Measurements from ENCODE around the gene MTMR1.

MTMR1 gene

DNA sequence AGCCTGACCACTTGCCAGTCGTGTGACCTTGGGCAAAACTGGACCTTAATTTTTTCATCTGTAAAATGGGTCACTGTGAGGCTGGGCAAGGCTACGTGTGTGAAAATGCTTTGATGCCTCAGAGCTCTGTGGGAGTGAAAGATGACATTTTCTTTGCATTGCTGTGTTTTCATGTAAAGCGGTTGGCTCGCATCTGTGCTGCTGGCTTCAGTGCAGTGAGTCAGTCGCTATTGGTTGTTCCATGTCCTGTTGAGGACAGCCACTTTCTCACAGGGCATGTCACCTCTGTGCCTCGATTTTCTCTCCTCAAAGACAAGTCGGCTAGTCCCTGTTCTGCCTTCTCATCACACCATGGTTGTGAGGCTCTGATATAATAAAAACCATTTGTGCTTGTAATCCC lies 4.4 kb downstream of the MTMR1 start:
- no peak for DNase-seq

GRCh38 chrX:150698981-150699380 lies 5.8 kb downstream of the MTMR1 start:
- DNase-seq, result no peak

GRCh38 chrX:150700107-150700506 lies 6.9 kb downstream of the MTMR1 start:
- DNase-seq, result no peak

DNA sequence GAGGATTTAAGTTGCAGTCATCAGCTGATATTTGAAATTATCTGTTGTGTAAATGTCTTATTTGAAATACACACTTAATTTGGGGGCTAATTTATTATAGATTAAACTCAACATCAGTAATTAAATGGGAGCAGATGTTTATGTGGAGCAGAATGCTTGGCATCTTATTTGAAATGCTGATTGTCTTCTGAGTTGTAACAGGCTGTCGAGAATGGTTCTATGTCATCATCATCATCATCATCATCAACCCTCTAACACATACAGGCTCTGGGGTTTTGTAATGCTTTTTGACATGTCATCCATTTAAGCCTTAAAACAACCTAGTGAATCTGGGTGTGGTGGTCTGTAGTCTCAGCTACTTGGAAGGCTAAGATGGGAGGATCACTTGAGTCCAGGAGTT lies 8.2 kb downstream of the MTMR1 start:
- no peak for DNase-seq

DNA sequence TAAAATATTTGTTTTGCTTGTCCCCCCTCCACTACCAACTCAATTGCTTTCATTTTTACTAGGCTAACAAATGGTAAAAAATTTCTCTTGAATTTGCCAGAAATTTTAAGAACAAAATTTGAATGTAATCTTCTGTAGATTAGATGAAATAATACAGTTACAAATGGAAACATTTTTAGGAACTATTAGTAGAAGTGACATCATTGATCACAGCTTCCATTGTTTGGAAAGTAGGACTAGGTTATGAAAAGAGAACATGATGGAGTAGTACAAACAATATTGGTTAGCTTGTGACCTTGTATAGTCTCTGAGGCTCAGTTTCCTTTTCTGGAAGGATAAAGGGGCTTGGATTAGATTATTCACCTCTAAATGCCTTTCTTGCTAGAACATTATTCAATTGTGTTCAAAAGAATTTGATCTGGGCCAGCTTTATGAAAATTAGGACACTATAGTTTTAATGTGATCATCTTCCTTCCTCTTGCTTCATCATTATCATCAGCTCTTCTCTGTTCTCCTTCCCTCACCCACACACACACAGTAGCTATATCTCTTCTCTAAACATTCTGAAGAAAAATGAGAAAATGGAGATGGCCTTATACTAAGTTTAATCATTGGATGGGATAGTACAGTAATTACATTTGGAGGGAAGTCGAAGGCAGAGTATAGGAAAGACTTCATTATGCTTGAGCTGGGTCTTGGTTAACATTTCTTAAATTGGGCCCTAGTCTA lies 9.9 kb downstream of the MTMR1 start:
- no peak for DNase-seq

GRCh38 chrX:150703695-150703974 lies 10.4 kb downstream of the MTMR1 start:
- DNase-seq, result no peak

DNA sequence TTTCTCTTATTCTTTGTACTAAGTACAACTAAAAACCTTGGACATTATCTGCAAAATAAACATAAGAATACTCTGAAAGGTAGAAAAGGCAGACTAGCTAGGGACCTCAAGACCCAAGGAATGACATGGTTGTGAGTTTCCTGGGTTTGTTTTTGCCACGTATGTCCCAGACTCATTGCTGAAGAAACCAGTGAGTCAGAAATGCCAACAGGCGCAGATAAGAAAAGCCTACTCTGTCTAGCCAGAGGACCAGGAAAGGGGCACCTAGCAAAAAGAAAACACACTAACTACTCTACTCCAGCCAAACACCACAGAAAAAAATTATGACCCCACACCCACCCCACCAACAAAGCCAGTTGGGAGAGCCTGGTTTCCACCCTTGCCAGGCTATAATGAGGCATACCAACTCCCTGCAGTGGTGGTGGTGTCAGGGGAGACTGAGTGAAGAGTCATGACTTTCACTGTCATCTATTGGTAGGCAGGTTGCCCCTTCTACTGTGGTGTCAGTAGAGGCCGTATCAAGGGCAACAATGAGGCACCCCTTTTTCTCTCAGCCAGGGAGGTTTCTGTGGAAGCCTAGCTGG lies 10.9 kb downstream of the MTMR1 start:
- DNase-seq, result no peak

DNA sequence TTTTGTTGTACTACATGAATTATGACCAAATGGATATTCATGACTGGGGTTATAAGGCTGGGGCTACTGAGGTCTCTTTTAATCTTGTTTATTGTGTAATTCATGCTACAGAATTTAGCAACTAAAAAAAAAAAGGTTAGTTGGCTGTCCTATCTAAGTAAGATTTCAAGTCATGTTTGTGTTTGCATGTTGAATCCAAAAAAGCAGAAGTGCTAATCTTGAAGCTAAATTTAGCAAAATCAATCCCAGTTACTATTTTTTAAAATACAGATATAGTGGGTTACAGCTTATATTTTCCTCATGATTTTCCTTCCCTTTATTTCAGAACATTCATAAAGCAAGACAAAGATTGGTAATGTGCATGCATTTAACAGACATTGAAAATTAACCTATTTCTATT lies 19.4 kb downstream of the MTMR1 start:
- DNase-seq, result no peak

DNA sequence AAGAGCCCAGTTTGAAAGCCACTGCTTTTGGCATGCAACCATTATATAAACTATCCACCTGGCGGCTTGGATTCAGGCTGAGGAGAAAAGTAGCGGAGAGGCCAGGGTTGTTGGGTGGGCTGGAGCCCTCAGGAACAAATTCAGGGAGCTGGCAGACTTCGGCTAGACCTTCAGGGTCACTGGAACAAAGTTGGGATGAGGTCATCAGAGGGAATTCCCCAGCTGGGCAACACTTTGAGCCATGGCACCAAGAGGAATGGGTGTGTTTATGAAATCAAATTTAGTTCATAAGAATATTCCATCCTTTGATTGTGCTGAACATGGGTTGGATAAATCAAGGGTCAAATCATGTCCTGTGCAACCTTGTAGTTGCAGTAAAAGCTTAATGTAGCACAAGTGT lies 22.0 kb downstream of the MTMR1 start:
- DNase-seq, result no peak

DNA sequence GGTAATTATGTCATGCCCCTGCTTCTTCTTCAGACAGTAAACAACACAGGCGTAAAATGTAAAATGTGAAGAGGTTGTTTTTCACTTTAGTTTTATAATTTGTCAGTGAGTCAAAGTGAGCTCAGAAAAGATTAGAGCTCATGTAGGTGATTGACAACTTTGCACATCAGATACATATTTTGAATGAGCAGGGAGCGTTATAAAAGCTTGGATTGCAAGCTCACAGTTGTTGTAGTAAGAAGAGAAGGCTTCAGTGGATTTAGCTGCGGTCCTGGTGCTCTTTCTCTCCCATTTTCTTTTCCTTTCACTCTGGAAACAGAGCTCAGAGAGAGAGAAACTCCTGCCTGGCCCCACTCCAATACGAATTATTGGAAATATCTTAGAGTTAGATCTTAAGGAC lies 26.4 kb downstream of the MTMR1 start:
- DNase-seq, result no peak

- no peak for DNase-seq
These were observed 36.8 kb downstream of the MTMR1 start for GRCh38 chrX:150729956-150730355.

- DNase-seq, result no peak
These were observed 37.5 kb downstream of the MTMR1 start for GRCh38 chrX:150730719-150731118.

DNA sequence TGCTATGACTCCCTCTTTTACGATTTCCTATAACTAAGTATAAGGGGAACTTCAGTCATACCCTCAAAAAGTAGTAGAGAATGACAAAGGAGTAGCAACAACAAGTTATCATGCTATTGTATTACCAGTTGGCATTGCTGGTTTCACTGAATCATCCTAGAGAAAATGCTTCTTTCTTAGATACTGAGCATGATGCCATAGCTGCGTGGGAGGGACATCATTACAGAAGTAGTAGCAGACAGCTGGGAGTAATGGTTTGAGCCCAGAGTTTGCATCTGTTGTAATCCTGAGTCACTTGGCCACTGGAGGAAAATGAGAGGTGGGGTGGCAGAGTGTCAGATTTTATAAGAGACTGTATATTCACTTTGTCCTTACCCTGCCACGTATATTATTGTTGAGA lies 38.6 kb downstream of the MTMR1 start:
- no peak for DNase-seq

DNA sequence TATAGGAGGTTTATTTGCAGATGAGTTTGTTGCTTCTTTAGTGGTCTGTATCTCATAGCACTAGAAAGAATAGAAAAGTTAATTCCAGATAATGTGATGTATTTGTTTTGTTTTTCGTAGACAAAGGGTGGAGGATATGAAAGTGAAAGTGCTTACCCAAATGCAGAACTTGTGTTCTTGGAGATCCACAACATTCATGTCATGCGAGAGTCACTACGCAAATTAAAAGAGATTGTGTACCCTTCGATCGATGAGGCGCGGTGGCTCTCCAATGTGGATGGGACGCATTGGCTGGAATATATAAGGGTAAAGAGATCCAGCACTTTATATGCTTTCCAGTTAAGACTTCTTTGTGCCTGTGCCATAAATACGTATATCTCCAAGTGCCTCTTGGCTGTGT lies 43.3 kb downstream of the MTMR1 start:
- DNase-seq, result no peak

- no peak for DNase-seq
These were observed 58.9 kb downstream of the MTMR1 start for GRCh38 chrX:150752124-150752523.

DNA sequence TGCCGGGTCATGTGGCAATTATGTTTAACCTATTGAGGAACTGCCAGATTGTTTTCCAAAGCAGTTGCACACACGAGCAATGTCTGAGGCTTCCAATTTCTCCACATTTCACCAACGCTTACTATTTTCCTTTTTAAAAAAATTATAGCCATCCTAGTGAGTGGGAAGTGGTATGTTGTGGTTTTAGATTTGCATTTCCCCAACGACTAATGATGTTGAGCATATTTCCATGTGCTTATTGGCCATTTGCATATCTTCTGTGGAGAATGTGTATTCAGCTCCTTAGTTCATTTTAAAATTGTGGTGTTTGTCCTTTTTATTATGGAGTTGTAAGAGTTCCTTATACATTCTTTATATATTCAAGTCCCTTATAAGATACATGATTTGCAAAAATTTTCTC lies 60.2 kb downstream of the MTMR1 start:
- no peak for DNase-seq

DNA sequence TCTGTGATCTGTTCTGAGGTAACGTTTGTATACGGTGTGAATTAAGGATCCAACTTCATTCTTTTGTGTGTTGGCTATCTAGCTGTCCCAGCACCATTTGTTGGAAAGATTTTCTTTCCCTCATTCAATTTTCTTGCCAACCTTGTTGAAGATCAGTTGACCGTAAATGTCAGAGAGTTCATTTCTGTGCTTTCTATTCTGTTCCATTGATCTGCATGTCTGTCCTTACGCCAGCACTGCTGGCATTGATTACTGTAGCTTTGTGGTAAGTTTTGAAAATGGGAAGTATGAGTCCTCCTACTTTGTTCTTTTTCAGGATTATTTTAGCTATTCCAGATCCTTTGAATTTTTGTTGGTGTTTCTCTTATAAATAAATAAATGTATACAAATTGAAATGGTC lies 60.8 kb downstream of the MTMR1 start:
- no peak for DNase-seq

DNA sequence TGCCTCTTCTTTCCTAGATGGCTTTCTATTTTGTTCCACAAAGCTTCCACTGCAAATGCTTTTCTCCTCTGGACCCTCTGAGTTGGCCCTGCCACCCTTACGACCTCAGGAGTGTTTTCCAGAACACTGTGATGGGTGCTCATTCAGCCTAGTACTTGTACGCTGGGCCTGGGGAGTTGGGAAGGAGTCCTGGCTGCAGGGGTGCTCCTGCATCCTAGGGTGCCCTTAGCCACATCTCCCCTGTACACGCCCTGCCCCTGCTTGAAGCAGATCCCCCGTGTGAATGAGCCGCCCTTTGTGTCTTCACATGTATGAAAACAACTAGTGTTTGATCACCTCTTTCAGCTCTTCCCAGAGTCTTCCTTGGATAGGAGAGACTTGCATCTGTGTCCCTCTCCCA lies 64.2 kb downstream of the MTMR1 start:
- no peak for DNase-seq

DNA sequence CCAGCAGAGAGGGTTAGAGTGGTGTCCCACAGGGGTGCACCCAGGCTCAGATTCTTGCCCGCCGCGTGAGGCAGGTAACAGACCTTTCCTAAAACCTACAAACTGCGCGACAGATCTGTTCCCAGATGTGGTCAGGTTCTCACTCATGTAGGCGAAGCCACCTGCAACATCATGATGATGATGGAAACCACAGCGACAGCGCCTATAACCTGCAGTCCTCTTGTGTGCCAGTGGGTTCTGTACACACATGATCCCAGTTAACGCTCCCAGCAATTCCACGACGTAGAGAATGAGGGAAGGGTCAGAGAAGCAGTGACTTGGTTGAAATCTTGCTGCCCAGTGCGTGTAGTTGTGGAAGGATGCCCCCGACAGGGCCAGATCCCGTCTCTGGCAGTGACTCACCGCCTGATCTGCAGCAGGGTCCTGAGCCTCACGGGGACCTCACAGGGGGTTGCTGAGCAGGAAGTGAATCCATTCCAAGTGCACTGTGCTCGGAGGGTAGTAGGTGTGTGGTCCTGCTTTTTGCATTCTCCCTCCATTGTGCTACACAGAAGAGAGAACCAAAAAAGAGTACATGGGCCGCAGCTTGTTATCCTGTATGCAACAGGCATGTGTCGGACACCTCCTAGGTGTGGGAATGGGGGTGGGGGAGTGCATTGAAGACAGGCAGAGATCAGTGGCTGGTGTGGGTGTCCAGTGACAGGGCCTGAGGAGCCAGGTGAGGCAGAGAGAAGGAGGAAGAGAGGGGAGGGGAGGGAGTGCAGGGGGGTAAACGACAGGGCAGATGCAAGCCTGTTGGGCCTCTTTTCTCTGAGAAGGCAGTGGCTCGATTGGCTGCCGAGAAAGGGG lies 66.6 kb downstream of the MTMR1 start:
- no peak for DNase-seq

GRCh38 chrX:150761176-150761818 lies 68.1 kb downstream of the MTMR1 start:
- DNase-seq, result no peak

GRCh38 chrX:150761819-150762216 lies 68.6 kb downstream of the MTMR1 start:
- no peak for DNase-seq

GRCh38 chrX:150762258-150763165 lies 69.3 kb downstream of the MTMR1 start:
- DNase-seq, result no peak

DNA sequence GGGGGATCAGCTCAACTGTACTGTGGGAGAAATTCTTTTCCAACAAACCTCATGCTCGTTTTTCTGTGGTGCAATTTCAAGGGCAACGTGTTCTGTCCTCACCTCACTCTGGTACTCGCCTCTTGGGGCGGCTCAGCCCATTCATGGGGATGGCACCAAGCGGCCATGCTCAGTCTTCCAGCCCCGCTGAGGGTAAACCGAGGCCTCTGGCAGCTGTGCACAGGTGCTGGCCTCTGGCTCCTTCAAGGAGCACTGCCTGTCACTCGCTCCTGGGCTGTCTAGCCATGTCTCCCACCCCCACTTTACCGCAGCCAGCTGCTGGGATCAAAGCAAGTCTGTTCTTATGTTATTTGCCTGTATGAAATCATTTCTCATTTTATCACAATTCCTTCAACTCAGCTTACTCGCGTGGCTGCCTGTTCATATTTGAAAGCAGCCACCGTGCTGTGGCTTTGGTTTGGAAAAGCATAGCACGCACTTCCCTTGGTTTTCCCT lies 70.2 kb downstream of the MTMR1 start:
- DNase-seq, result no peak
